Measurements from ENCODE around the gene TMEM181.

The TMEM181 gene

GRCh38 chr6:158536891-158537798, 22.7 kb upstream of the TMEM181 start:
- ChIA-PET POLR2A (ENCODE audit: low non-redundant PET) (no interaction called here), CTCF (interaction anchor here (0.6 to 1.6 kb wide), 3 partner anchors 13 to 543 kb away, joined by 3 to 5 read pairs (median 4); no protein-coding TSS in a partner anchor)
- H3K27ac ChIP-seq: no peak overlapping the region
- peak; percentile 53 for DNase-seq (ENCODE audit: low spot score)
- TF ChIP-seq, protein P1, sequence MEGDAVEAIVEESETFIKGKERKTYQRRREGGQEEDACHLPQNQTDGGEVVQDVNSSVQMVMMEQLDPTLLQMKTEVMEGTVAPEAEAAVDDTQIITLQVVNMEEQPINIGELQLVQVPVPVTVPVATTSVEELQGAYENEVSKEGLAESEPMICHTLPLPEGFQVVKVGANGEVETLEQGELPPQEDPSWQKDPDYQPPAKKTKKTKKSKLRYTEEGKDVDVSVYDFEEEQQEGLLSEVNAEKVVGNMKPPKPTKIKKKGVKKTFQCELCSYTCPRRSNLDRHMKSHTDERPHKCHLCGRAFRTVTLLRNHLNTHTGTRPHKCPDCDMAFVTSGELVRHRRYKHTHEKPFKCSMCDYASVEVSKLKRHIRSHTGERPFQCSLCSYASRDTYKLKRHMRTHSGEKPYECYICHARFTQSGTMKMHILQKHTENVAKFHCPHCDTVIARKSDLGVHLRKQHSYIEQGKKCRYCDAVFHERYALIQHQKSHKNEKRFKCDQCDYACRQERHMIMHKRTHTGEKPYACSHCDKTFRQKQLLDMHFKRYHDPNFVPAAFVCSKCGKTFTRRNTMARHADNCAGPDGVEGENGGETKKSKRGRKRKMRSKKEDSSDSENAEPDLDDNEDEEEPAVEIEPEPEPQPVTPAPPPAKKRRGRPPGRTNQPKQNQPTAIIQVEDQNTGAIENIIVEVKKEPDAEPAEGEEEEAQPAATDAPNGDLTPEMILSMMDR (conservative IDR thresholded peaks at IDR 0.05; ENCODE audit: low read depth): no peak

DNA sequence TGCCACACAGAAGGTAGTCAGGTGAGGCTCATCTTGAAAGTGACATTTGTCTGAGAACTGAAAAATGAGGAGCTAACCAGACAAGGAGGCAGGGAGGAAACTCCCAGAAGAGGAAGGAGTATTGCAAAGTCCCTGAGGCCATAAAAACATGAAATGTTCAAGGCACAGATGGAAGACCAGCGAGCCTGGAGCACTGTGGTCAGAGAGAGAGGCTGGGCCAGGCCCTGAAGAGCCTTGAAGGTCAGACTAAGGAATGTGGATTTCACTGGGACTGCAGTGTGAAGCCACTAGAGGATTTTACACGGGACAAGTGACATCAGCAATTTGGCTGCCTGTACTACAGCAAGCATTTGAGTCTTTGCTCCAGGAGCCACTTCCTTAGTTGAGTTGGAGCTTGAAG, 21.1 kb upstream of the TMEM181 start:
- TF ChIP-seq, protein P1 (conservative IDR thresholded peaks at IDR 0.05; ENCODE audit: low read depth): no peak
- H3K27ac ChIP-seq: no peak overlapping the region
- CTCF ChIA-PET: no interaction called here
- DNase-seq (ENCODE audit: low spot score): no peak
- POLR2A ChIA-PET (ENCODE audit: low non-redundant PET): no interaction called here

- DNase-seq (ENCODE audit: low spot score): no peak
Observed at GRCh38 chr6:158539413-158539812, 20.5 kb upstream of the TMEM181 start.

GRCh38 chr6:158539881-158540280, 20.0 kb upstream of the TMEM181 start:
- ChIA-PET POLR2A (ENCODE audit: low non-redundant PET) (no interaction called here), CTCF (no interaction called here)
- H3K27ac ChIP-seq: no peak overlapping the region

More at GRCh38 chr6:158539413-158539812, 20.5 kb upstream of the TMEM181 start:
- no peak overlapping the region for H3K27ac ChIP-seq
- TF ChIP-seq, protein P1 (conservative IDR thresholded peaks at IDR 0.05; ENCODE audit: low read depth): no peak
- ChIA-PET POLR2A (ENCODE audit: low non-redundant PET) (no interaction called here), CTCF (no interaction called here)

DNA sequence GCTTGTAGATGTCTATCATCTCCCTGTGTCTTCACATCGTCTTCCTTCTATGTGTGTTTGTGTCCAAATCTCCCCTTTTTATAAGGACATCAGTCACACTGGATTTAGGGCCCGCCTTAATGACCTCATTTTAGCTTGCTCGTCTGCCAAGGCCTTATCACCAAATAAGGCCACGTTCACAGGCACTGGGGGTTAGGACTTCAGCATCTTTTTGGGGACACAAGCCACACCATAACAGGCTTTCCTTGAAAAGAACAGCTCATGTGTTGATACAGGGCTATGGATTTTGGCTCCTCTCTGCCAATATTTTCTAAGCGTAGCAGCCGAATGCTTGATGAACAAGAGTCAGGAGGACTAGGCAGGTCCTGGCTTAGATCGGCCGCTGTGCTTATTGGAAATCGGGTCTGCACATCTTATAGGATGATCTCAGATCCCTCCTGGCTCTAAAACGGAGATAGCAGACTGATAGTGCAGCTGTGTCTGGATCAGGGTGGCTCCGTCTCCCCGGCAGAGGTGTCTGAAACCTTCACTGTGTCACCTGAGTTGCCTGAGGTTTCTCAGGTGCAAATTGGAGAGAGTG, 16.2 kb upstream of the TMEM181 start:
- no peak overlapping the region for H3K27ac ChIP-seq
- TF ChIP-seq, protein P1 (conservative IDR thresholded peaks at IDR 0.05; ENCODE audit: low read depth): no peak
- ChIA-PET POLR2A (ENCODE audit: low non-redundant PET) (no interaction called here), CTCF (interaction anchor here (3.0 kb wide), 1 partner anchor 9 kb away, joined by 10 read pairs; no protein-coding TSS in a partner anchor)
- no peak for DNase-seq (ENCODE audit: low spot score)

More at GRCh38 chr6:158539881-158540280, 20.0 kb upstream of the TMEM181 start:
- TF ChIP-seq, protein P1 (conservative IDR thresholded peaks at IDR 0.05; ENCODE audit: low read depth): no peak
- DNase-seq (ENCODE audit: low spot score): no peak

- H3K27ac ChIP-seq: no peak overlapping the region
- CTCF ChIA-PET: interaction anchor here (0.6 to 3.0 kb wide), 2 partner anchors 9 to 1187 kb away, joined by 5 to 10 read pairs; no protein-coding TSS in a partner anchor
- TF ChIP-seq, protein P1 (conservative IDR thresholded peaks at IDR 0.05; ENCODE audit: low read depth): no peak
- POLR2A ChIA-PET (ENCODE audit: low non-redundant PET): no interaction called here
- DNase-seq (ENCODE audit: low spot score): no peak
Observed at GRCh38 chr6:158544428-158544827, 15.5 kb upstream of the TMEM181 start.
